GM19395 (cell line): ENCODE results near the gene GFI1.
A peak's percentile ranks its signal among the peaks of the same experiment; 100 is the strongest.
"Not testable (repeated sequence)": the region's sequence is repeated elsewhere in the genome, so short reads cannot be mapped to it uniquely, and the experiment has no call there.

Experiments
- ATAC-seq: cut with Tn5 transposase; IDR thresholded peaks from one replicate; pipeline ENCODE4 v1.9.1; 2021; ENCODE audit warnings: mild to moderate bottlenecking, moderate library complexity; ENCODE audit not compliant: unreplicated experiment

The GFI1 gene

DNA sequence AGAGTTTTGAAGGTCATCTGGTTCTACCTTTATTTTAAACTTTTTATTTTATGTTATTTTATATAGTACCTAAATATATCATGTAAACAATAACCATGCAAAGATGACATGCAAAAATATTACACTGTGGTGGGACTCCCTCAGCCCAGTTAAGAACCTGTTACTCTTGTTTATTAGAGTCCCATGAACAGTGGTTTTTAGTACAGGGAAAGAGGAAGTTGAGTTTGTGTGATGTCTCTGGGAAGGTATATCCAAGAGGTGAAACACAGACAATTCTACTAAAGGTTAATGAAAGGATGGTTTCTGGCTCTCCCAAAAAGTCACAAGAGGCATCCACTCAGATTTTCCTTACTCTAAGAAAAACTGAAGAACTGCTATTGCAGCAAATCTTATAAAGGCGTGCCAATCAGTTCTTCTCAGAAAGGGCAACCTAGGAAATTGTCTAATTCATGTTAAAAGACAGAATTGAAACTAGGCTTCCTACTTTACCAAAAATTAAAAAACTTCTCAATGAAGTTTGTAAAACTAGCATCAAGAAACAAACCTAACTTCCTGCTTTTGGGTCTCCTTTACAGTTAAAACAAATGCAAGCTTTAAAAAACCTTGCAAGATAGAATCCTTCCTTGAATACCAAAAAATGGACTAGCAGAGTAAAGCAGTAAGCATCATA lies 19.9 kb downstream of the GFI1 start:
- ATAC-seq, result no peak

DNA sequence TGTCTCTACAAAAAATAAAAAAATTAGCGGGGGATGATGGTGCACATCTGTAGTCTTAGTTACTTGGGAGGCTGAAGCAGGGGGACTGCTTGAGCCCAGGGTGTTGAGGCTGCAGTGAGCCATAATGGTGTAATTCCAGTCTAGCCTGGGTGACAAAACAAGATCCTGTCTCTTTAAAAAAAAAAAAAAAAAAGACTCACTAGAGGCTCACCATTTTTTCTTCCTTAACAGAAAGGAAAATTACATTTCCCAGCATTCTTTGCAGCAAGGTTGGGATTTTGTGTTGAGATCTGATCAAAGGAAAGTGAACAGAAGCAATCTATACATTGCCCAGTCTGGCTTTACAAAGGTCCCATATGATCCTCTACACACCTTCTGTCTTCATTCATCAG lies 21.5 kb downstream of the GFI1 start:
- no peak for ATAC-seq

DNA sequence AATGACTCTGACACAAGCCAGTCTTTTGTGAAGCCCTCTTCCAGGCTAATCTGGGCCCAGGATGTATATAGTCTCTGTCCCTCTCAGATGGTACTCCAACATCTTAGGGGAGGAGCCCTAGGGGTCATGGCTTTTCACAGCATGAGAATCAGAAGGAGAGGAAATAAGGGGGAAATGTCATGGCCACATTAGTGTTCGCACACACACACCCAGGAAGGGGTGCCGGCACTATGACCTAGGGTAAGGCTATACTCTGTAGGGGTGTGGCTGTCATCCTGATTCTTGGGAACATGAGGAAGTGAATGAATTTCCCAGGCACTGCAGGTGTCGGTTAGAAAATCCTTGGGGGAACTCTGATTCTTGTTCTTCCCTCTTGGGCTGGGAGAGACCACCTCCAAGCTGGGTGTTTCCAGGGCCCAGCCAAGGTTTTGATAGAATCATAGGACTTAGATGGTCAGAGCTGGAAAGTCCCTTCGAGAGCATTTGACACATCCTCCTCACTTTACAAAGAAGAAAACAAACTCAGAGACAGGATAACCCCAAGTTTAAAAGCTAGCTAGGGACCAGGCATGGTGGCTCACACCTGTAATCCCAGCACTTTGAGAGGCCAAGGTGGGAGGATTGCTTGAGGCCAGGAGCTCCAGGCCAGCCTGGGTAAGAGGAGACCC lies 22.0 kb downstream of the GFI1 start:
- ATAC-seq, result no peak

DNA sequence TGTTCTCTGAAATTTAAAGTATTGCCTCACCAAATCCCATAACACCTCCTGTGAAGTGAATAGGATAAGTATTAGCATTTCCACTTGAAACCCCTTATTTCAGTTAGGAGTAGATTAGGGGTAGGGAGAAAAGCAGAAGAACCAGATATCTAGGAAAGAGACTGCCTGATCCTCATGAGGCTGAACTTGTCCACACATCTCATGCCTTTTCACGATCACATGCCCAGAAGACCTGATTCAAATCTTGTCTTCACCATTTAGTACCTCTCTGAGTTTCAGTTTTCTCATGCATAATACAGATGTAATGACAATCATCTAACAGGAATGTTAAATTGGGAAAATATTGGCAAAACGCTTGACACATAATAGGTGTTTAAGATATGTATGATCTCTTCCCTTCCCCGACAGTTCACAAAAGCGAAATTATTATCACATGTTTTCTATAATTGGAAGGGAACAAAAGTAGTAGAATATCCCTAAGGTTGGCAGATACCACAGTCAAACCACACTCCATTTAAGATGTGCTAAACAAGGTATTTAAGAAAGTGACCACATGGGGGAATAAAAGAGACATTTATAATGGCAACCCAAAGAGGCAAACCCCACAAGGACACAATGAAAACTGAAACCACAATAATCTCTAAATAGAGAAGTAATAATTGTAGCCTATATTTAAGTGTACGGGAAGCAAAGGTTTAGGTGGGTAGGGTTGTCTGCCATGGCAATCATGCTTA lies 25.2 kb downstream of the GFI1 start:
- peak; percentile 77 for ATAC-seq

DNA sequence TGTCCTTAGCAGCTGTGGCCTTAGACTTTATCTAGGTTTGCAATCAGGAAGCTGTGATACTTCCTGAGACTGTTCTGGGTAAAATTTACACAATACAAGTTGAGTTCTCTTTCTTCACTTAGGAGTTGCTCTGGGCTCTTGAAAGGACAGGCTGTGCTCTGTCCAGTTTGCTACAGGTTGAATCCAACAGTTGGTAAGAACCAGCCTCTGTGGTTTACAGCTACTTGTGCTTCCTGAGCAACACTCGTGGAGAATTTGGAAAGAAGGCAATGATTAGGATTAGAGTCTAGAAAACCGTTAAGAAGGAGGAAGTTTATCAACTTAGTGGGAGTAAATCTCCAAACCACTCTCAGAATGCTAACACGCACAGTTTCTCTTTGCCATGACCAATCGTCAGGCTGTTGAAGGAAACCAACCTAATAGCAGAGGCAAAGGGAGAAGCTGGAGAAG lies 26.8 kb downstream of the GFI1 start:
- ATAC-seq, result no peak

DNA sequence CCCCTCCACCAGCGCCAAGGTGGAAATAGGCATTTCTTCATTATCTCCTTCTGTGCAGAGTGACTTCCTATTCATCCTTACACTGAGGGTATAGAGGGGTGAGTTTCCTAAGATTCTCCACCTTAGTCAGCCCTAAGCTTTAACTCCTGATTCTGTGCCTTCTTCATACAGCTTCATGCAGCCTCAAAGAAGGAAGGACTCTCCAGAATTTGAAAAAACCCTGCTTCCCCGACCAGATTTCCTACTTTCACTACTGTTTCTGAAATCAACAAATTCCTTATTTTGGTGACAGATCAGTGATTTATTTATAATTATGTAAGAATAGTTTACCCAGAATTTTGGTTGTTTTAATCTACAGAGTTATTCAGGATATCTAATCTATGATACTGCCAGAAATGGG lies 28.6 kb downstream of the GFI1 start:
- no peak for ATAC-seq

DNA sequence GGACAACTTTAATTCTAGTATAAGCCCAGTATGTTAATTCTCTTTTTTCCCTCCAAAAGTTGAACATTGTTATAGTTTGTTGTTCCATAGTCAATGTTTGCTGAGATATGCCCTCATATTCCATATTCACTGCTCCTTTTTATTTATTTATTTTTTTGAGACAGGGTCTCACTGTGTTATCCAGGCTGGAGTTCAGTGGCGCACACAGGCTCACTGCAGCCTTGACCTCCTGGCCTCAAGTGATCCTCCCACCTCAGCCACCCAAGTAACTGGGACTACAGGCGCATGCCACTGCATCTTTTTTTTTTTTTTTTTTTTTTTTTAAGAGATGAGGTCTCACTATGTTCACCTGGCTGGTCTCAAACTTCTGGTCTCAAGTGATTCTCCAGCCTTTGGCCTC lies 38.7 kb downstream of the GFI1 start:
- ATAC-seq, result no peak

DNA sequence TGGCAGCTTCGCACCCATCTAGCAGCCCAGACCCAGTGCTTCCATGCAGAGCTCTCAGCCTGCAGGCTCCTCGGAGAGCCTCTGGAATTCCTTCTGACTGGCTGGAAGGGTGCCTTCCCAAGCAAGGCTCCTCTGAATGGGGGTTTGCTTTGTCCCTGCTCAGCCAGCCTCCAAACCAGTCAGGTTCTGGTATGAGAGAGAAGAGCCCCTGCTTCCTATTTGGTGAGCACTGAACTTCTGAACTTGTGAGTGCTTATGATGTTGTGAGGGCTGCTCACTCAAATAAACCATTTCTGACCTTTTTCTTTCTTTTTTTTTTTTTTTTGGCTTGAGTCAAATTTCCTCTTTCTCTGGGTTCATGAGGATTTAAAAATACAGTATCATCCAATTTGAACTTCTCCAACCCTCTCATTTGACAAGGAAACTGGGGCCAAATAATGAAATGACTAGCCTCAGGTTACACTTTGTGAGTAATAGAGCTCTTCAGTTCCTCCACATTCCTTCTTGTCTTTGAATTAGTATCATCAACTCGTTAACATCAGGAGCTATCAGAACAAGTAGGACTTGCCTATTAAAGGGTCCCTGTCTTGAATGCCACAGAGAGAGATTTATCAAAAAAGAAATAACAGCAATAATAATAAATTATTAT lies 39.6 kb downstream of the GFI1 start:
- ATAC-seq, result no peak

DNA sequence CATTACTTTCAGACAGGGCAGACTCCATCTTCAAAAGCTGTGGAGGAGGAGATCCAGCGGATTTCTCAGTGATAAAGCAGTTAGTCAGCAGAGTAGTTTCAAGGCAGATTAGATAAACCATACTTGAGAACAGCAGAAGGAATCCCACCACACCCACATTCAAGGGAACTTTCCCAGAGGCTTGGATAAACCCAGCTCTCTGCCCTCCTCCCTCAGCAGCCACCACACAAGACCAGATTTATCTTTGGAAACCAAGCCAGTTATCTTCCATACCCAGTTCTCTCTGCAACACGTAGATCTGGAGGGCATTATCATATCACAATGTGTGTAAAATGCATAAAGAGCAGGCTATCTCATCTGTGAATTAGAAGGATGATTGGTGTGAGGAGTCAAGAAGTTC lies 40.2 kb downstream of the GFI1 start:
- ATAC-seq, result no peak

DNA sequence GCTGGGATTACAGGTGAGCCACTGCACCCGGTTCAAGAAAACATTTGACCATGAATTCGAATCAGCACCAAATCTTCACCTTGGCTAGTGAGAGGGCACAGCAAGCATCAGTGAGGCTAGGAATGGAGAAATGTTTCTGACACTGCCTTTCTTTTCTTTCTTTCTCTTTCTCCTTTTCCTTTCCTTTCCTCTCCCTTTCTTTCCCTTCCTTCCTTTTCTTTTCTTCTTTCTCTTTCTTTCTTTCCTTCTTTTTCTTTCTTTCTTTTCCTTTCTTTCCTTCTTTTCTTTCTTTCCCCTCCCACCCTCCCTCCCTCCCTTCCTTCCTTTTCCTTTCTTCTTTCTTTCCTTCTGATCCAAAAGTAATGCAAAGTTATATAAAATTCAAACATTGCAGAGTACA lies 40.9 kb downstream of the GFI1 start:
- ATAC-seq, result no peak

DNA sequence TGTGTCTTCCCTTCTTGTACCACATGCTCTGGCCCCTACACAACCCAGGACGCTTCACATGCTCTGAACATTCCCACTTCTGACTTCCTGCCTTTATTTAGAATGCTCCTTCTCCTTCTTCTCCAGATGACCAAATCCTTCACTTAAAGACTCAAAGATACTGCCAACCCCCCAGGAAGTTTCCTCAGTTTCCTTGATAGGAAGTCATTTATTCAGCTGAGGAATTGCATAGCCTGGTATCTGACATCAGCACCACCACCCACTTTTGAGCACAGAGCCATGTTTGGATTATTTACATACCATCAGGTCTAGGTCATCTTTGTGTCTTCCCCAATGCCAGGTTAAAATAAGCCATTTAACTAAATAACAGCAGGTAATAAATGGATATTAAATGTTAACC lies 42.4 kb downstream of the GFI1 start:
- ATAC-seq, result no peak

DNA sequence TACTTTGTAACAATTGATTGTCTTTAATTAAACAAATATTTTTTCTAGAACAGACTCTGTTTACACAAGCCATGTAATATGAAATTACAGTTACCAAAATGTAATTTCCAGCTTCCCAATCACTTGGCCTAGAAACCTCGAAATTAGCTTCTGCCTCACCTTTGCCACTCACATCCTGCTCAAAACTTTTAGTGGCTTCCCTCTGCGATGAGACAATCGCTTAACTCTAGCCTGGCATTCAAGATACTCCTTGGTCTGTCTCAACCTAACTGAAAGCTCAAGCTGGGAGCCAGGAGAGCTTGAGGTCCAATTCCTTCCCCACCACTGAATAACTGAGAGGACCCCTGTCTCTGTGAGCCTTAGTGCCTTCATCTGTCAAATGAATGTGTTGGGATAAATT lies 42.8 kb downstream of the GFI1 start:
- ATAC-seq, result no peak

DNA sequence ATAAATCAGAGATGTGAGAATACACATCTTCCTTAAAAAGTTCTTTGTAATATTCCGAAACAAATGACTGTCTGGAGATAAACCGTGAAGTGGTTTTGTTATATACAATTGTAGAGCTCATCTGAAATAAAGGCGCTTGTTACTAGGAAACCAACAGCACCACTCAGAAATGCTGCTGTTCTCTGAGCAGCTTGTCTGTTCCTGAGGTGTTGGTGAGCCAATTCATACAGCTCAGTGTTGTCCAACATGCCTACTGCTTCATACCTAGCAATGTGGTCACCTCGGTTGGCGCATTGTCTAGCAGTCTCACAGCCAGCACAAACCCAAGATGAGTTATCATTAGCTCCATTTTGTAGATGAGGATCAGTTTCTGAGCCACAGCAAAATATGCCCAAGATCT lies 44.4 kb downstream of the GFI1 start:
- ATAC-seq, result no peak

DNA sequence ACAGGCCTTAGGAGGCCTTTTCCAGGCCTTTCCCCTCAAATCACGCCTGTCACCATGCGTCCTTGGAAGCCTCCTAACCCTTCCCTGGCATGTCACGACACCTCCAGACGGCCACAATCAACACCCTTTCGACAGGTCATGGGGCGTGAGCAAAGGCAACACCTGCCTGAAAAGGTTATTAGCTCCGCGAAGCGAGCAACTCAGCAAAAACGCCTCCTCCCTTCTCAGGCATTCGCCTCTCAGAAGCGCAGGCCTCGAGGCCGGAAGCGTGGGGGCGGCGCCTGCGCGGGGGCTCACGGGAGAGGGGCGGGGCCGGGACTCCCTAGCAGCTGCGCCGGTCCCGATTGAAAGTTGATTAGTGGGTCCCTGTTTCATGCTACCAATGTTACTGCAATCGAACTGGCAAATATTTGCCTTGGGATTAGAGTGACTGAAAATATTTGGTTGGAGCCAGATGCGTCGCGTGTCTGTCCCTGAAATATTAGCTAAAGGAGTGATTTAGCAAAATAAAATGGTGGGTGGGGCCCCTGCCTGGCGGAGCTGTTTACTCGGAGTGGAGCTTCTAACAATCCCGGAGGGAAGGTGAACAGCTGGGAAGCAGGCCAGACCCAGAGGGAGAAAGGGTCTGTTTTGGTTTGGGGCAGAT lies 44.9 kb downstream of the GFI1 start:
- no peak for ATAC-seq

DNA sequence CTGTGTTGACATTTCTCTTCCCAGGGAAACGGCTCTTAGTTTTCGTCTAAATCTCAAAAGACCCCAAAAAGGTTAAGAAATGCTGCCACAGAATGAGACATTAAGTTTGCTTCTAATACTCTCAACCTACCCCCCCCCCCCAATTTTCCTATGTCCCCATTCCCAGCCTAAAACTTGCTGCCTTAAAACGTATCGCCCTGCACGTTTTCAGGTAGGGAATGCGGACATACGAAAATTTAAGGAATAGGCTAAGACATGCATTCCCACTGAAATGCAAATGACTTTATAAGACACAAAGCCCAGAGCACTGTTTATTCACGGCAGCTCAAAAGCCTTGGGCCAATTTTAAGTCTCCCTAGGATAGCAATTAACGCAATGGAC lies 45.4 kb downstream of the GFI1 start:
- no peak for ATAC-seq

DNA sequence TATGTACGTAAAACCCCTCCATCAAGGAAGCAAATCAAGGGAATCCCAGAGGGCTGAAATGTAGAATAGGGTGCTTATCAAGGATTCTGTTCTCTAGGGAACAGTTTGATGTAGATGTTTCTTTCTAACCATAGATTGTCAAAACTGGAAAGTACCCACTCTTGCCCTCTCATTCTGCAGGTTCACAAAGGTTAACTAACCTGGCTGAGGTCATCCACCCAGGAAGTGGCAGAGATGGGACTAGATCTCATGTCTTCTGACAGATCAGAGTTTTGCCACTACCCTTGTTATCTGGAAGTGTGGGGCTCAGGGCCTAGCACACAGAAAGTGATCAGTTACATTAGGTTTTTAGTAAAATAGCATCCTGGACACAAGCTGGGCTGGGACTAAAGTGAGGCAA lies 47.4 kb downstream of the GFI1 start:
- no peak for ATAC-seq

DNA sequence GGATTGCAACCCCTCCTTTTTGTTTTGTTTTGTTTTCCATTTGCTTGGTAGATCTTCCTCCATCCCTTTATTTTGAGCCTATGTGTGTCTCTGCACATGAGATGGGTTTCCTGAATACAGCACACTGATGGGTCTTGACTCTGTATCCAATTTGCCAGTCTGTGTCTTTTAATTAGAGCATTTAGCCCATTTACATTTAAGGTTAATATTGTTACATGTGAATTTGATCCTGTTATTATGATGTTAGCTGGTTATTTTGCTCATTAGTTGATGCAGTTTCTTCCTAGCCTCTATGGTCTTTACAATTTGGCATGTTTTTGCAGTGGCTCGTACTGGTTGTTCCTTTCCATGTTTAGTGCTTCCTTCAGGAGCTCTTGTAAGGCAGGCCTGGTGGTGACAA lies 52.2 kb downstream of the GFI1 start:
- not testable (repeated sequence) for ATAC-seq

DNA sequence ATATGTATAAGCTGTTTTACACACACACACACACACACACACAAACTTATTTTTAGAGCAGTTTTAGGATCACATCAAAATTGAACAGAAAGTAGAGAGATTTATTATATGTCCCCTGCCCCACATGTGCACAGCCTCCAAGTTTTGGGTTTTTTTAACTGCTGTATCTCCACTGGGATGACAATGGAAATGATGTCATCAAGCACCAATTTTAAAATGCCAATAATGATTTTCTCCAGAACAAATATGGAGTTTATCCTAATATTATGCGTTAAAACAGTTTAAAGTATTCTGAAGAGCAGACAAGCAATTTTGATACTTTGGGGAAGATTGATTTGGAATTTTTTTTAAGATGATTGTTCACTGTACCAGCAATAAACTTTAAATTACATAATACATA lies 56.7 kb downstream of the GFI1 start:
- no peak for ATAC-seq

DNA sequence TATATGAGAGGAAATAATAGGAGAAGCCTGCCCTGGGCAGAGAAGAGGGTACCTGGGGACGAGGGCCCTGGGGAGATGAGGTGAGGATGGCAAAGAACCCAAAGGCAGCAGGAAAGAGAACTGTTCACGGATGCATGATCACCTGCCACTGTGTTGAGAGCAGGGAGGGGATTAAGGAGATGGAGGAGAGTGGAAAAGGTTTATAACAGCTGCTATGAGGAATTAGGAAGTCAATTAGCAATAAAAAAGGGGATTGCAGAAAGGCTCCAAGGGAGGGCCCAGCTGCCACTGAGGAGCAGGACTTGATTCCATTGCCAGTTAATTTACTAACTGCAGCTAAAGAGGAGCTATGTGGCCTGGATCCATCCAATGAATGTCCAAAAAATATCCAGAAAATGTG lies 61.1 kb downstream of the GFI1 start:
- no peak for ATAC-seq
